ENCODE results near the gene PRKAG2.

- no peak for TF ChIP-seq EP300 (IDR thresholded peaks at IDR 0.05)
- no peak for TF ChIP-seq CTCF (IDR thresholded peaks at IDR 0.05)
These were observed 8.4 kb downstream of the PRKAG2 start for GRCh38 chr7:151868396-151869108.
